GM12873 (cell line): ENCODE measurements around the gene KSR2.

ENCODE experiments used
- TF ChIP-seq, protein P1 (sequence below): IDR thresholded peaks from 2 replicates; pipeline ENCODE4 v1.5.1; 2012; ENCODE audit warnings: low read depth, mild to moderate bottlenecking, moderate library complexity, low read length, control low read depth; ENCODE audit not compliant: insufficient read depth; ENCODE audit errors: missing control alignments

KSR2 gene

DNA sequence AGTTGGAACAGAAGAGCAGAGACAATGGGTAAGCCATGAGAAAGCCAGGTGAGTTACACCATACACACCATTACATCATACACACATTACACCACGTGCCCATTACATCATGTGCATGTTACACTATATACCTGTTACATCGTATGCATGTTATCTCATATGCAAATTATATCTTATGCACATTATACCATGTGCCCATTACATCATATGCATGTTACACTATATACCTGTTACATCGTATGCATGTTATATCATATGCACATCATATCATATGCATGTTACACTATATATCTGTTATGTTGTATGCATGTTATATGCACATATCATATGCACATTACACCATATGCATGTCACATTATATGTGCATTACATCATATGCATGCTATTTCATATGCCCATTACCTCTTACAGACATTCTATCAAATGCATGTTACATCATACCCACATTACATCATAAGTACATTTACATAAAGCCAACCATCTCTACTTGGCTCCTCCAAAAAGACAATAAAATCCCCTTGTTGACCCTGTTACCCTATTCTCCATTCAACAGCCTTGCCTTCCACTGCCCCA lies 207.2 kb downstream of the KSR2 start:
- TF ChIP-seq, protein P1, sequence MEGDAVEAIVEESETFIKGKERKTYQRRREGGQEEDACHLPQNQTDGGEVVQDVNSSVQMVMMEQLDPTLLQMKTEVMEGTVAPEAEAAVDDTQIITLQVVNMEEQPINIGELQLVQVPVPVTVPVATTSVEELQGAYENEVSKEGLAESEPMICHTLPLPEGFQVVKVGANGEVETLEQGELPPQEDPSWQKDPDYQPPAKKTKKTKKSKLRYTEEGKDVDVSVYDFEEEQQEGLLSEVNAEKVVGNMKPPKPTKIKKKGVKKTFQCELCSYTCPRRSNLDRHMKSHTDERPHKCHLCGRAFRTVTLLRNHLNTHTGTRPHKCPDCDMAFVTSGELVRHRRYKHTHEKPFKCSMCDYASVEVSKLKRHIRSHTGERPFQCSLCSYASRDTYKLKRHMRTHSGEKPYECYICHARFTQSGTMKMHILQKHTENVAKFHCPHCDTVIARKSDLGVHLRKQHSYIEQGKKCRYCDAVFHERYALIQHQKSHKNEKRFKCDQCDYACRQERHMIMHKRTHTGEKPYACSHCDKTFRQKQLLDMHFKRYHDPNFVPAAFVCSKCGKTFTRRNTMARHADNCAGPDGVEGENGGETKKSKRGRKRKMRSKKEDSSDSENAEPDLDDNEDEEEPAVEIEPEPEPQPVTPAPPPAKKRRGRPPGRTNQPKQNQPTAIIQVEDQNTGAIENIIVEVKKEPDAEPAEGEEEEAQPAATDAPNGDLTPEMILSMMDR = no peak

DNA sequence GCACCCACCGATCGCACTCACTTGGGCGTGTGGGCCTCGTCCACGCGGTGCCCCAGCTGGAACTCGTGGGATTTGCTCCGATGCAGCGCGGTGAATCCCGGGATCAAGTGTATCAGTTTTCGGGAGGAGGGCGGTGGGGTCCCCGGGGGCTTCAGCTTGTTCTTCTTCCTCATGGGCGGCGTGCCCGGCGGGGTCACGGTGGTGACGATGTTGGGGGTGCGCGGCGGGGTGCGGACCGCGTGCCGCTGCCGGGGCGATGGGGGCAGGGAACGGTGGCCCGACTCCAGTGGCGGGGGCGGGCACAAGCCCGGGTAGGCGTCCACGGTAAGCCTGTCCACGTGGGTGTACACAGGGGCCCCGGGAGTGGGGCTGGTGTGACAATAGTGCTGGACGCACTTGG lies 207.8 kb downstream of the KSR2 start:
- TF ChIP-seq, protein P1 = no peak

DNA sequence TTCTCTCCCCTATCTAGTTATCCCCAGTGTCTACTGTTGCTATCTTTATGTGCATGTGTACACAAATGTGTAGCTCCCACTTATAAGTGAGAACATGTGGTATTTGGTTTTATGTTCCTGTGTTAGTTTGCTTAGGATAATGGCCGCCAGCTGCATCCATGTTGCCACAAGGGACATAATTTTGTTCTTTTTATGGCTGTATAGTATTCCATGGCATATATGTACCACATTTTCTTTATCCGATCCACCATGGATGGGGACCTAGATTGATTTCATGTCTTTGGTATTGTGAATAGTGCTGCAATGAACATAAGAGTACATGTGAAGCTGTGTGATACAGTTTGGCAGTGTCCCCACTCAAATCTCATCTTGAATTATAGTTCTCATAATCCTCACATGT lies 218.1 kb downstream of the KSR2 start:
- TF ChIP-seq, protein P1 = no peak

DNA sequence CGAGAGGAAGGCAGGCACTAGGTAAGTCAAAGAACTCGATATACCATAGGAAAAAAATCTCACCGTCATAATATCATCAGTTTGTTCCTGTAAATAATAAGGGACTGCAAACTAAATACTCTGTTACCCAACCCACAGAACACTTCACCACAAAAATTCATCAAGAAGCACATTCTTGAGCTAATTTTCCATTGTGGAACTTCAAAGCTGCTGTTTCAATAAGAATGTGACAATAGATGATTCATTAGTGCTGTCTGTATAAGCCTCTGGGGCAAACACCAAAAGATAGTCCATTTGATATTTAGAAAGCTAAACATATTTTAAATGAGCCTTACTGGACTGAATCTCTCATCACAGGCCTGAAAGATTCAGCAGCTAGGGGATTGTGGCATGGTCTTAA lies 219.4 kb downstream of the KSR2 start:
- TF ChIP-seq, protein P1 = no peak

DNA sequence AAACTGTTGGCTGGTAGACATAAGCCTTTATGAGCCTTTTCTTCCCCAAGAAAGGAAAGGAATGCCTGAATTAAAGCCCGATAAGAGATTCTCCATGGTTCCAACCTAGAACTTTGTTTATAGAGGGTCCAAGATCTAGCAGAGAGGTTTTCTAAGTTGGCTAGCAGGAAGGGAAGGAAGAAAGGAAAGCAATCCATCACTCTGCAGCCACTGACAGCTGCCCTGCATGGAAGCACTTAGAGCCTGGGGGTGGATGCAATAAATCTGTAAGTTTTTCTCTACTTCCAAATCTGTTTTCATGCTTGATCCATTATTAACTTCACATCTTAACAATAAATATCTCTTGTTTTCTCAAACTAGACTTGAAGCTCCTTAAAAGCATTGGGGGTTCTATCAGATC lies 224.4 kb downstream of the KSR2 start:
- TF ChIP-seq, protein P1 = no peak

DNA sequence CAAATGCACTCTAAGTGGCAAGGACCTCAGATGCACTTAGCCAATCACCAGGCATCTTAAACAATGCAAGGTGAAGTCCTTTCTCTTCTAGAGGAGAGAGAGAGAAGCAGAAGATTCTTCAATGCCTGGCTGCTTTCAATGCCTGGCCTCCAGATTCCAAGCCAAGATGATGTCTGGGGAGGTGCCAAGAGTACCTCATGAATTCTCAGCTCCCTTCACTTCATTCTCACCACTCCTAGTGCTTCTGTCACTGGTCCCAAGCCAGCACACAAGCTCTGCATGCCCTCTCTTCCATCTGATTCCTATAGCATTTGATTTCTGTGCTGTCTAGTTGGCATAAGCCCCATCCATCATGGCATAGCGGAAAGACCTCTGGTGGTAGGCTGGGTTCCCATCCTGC lies 225.0 kb downstream of the KSR2 start:
- TF ChIP-seq, protein P1 = no peak

DNA sequence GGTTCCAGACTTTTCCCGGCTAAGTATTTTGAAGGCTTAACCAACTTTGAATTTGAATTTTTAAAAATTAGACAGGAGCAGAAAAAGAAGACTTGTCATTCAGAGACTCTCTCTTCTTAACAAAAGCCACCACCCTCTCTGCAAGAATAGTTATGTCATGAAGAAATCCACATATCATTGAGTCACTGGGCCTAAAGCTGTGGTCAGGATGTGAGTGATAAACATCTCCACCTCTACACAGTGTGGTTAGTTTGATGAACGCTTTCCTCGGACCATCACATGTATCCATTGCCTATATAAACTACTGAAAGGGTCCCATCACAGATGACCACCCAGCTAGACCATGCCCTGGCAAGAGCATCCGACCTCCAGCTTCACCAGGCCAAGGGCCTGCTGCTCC lies 226.1 kb downstream of the KSR2 start:
- TF ChIP-seq, protein P1 = no peak
